Measurements from ENCODE around the gene EFNA3. TPM values are rescaled to one million over a fixed set of nuclear protein-coding genes. Genes with fewer than 3 reads are reported as not detected.
A peak's percentile ranks its signal among the peaks of the same experiment; 100 is the strongest.

The EFNA3 gene
- total and polyA plus RNA-seq, 2 of the 4 experiments (the other 2 are of a cell fraction): 0.72 to 1.6 TPM

- peaks cover 8% of the 10 kb centered on the region for H3K4me1 ChIP-seq (ENCODE audit: control insufficient read depth, insufficient read depth, low read length)
- no peak overlapping the region for H3K9ac ChIP-seq (ENCODE audit: low read depth, low read length)
- no peaks in the 10 kb centered on the region for H3K9me3 ChIP-seq (ENCODE audit: control insufficient read depth, insufficient read depth, low read length)
- no peaks in the 10 kb centered on the region for H3K36me3 ChIP-seq (ENCODE audit: control insufficient read depth, insufficient read depth, low read length)
- H3K79me1 ChIP-seq (ENCODE audit: low read depth in 1 of 2, low read length in 2 of 2): no peaks in the 10 kb centered on the region
- DNase-seq (peak; percentile 75), ATAC-seq (ENCODE audit: low read depth) (peak; percentile 98)
- no peak overlapping the region for H3K18ac ChIP-seq (ENCODE audit: low read depth, low read length)
- WGBS, 2 experiments (ENCODE audit: extremely low coverage in 2 of 2, insufficient read length in 1 of 2): 64% methylated on average over 3 of the region's 7 CpGs; no CpG with 5 or more reads in 1 of the 2 experiments
- no peak overlapping the region for H4K91ac ChIP-seq (ENCODE audit: insufficient read depth, low read depth, low read length)
- no peak overlapping the region for H3K56ac ChIP-seq (ENCODE audit: extremely low read depth, insufficient read depth, low read length)
- CTCF ChIA-PET: interaction anchor here (0.8 to 2.4 kb wide), 8 partner anchors 10 to 46 kb away, joined by 3 to 12 read pairs (median 4); no protein-coding TSS in a partner anchor
- BruUV-seq (replicated peaks): no TSS peak
- dilution Hi-C loops (cut with HindIII; ENCODE audit: low sequenced_read_pairs, unreplicated experiment): no loop called here
- no peak overlapping the region for H2BK120ac ChIP-seq (ENCODE audit: low read depth, low read length)
- no peak for TF ChIP-seq POLR2A (IDR thresholded peaks at IDR 0.05; ENCODE audit: low read depth, low read length)
- TF ChIP-seq RAD21 (IDR thresholded peaks at IDR 0.05; ENCODE audit: low read length): peak; percentile 74
- peak; percentile 82 for TF ChIP-seq CTCF (conservative IDR thresholded peaks at IDR 0.05; ENCODE audit: low read depth, low read length)
- TF ChIP-seq SMC3 (IDR thresholded peaks at IDR 0.05; ENCODE audit: low read depth, low read length): peak; percentile 78
- H2BK15ac ChIP-seq (ENCODE audit: low read depth, low read length): no peak overlapping the region
- H2AFZ ChIP-seq (replicated peaks; ENCODE audit: low read length, poor library complexity): peak overlapping the region; percentile 81
- H3K4ac ChIP-seq (ENCODE audit: low read depth, low read length): 0 out of 2 replicates have a peak overlapping the region, but pooled peaks have one; percentile 34
- H3K23ac ChIP-seq (ENCODE audit: low read depth, low read length): no peak overlapping the region
- no peak overlapping the region for H3K4me2 ChIP-seq (ENCODE audit: low read depth, low read length)
- H3K4me3 ChIP-seq (ENCODE audit: insufficient read depth, low read depth, low read length): no peak overlapping the region
- H2AK9ac ChIP-seq (replicated peaks; ENCODE audit: low read depth, low read length, poor library complexity): peak overlapping the region; percentile 71
- no peak overlapping the region for H3K27ac ChIP-seq (ENCODE audit: insufficient read depth, low read length)
- in situ Hi-C loops (cut with MboI; ENCODE audit: low sequenced_read_pairs): no loop called here
- H2BK20ac ChIP-seq (ENCODE audit: low read depth, low read length): no peak overlapping the region
- H4K8ac ChIP-seq (ENCODE audit: low read depth in 2 of 2, low read length in 2 of 2): no peak overlapping the region
- peaks cover 12% of the 10 kb centered on the region; the same call in 1 of the 2 replicates for H3K27me3 ChIP-seq (ENCODE audit: control insufficient read depth, insufficient read depth, low read length)
- no peak overlapping the region for H2BK5ac ChIP-seq (ENCODE audit: low read depth, low read length, poor library complexity, severe bottlenecking)
- intact Hi-C loops (cut with micrococcal nuclease): loop anchor here (1.0 kb wide), 1 partner anchor 39 kb away; no protein-coding TSS in a partner anchor
- peaks cover 7% of the 10 kb centered on the region; the same call in 1 of the 2 replicates for H3K9me1 ChIP-seq (ENCODE audit: insufficient read depth, low read length)
- H2AK5ac ChIP-seq (ENCODE audit: low read depth, low read length): peak overlapping the region; percentile 40; the same call in 1 of the 2 replicates
- H4K20me1 ChIP-seq (ENCODE audit: insufficient read depth, low read length): no peaks in the 10 kb centered on the region; the same call in 1 of the 2 replicates
- POLR2A ChIA-PET (ENCODE audit: unreplicated experiment): interaction anchor here (0.6 kb wide), 1 partner anchor 1104 kb away, joined by 10 read pairs; no protein-coding TSS in a partner anchor
- no peak overlapping the region for H3K14ac ChIP-seq (replicated peaks; ENCODE audit: low read depth, low read length)
- H4K5ac ChIP-seq (ENCODE audit: low read depth, low read length): no peak overlapping the region
Measured at GRCh38 chr1:155044812-155045657, 33.6 kb upstream of the EFNA3 start.
